Thoracic aorta (tissue), 2 donors: Measurements from ENCODE around the gene ZBTB42. TPM values are rescaled to one million over a fixed set of nuclear protein-coding genes. Genes with fewer than 3 reads are reported as not detected.

ENCODE experiments used
- ATAC-seq: fragments of 150-250 bp; one replicate; pipeline ENCODE4 v1.8.0; 2017; ENCODE audit warnings: low read depth; ENCODE audit not compliant: insufficient number of reproducible peaks, low FRiP score
- DNase-seq: peaks from one replicate; pipeline ENCODE4 v3.0.0-alpha.2; 2020; ENCODE audit warnings: low spot score
- H3K27ac ChIP-seq, 2 donors: fragments of 200-600 bp; sonication (generic); 1 replicate in 1 of 2; 2 replicates in 1 of 2; pipeline ENCODE4 v1.5.1; 2016; ENCODE audit warnings: mild to moderate bottlenecking in 2 of 2, moderate library complexity in 2 of 2
- H3K27me3 ChIP-seq: fragments of 200-600 bp; sonication (generic); replicated peaks from 2 replicates; pipeline ENCODE4 v1.6.0; 2016; ENCODE audit warnings: mild to moderate bottlenecking; ENCODE audit not compliant: insufficient read depth
- H3K36me3 ChIP-seq: fragments of 200-600 bp; sonication (generic); one replicate; pipeline ENCODE4 v1.5.1; 2016
- H3K4me1 ChIP-seq, 2 donors: fragments of 200-600 bp; sonication (generic); 1 replicate in 1 of 2; 2 replicates in 1 of 2; pipeline versions ENCODE4 v1.5.1 to v1.6.0; 2016; ENCODE audit warnings: low read depth in 2 of 2, mild to moderate bottlenecking in 1 of 2; ENCODE audit not compliant: control insufficient read depth in 1 of 2
- H3K4me3 ChIP-seq: fragments of 200-600 bp; sonication (generic); 2 replicates; pipeline ENCODE4 v1.5.1; 2016; ENCODE audit warnings: mild to moderate bottlenecking
- H3K9me3 ChIP-seq: fragments of 200-600 bp; sonication (generic); 2 replicates; pipeline ENCODE4 v1.5.1; 2016
- total RNA-seq, 2 donors: library from RNA; depleted of rRNA; stranded (reverse); fragments of >200 nt; gene quantifications; one replicate each; pipeline versions ENCODE4 v1.1.0 to v1.2.3, GENCODE V29; 2016
- TF ChIP-seq, protein P1 (sequence below): fragments of 200-600 bp; sonication (generic); IDR thresholded peaks from one replicate; pipeline ENCODE4 v1.5.1; 2019; ENCODE audit warnings: antibody characterized with exemption

Gene ZBTB42
- total RNA-seq, 2 donors from 2014 or later = 3.2 to 4.4 TPM

DNA sequence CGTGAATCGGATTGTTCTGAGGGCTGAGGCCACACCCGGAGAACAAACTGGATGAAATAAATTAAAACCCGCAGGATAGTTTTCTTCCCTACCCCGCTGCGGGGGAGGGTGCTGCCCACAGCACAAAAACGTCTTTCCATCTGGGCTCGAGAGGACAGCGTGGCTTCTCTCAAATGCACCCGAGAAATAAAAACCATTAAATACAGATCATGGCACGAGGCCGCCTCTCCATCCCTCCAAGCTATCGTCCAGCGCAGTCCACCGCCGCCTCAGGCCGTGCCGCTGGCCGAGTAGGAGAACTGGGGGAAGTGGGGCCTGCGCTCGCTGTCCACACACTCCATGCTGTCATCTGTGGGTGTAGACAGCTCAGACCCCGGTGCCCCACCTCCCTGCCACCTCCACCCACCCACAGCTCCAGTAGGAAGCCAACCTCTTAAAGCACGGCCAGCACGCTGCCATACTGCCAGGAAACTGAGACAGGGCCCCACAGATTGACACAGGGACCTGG is 30.8 kb upstream of the ZBTB42 start:
- H3K27me3 ChIP-seq = no peaks in the 10 kb centered on the region
- H3K27ac ChIP-seq = no peak overlapping the region
- H3K4me3 ChIP-seq = no peak overlapping the region
- TF ChIP-seq, protein P1, sequence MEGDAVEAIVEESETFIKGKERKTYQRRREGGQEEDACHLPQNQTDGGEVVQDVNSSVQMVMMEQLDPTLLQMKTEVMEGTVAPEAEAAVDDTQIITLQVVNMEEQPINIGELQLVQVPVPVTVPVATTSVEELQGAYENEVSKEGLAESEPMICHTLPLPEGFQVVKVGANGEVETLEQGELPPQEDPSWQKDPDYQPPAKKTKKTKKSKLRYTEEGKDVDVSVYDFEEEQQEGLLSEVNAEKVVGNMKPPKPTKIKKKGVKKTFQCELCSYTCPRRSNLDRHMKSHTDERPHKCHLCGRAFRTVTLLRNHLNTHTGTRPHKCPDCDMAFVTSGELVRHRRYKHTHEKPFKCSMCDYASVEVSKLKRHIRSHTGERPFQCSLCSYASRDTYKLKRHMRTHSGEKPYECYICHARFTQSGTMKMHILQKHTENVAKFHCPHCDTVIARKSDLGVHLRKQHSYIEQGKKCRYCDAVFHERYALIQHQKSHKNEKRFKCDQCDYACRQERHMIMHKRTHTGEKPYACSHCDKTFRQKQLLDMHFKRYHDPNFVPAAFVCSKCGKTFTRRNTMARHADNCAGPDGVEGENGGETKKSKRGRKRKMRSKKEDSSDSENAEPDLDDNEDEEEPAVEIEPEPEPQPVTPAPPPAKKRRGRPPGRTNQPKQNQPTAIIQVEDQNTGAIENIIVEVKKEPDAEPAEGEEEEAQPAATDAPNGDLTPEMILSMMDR = no peak
- H3K9me3 ChIP-seq = no peaks in the 10 kb centered on the region
- H3K36me3 ChIP-seq = peaks cover 30% of the 10 kb centered on the region
- no peak for DNase-seq
- H3K4me1 ChIP-seq = no peaks in the 10 kb centered on the region
- no peak for ATAC-seq

DNA sequence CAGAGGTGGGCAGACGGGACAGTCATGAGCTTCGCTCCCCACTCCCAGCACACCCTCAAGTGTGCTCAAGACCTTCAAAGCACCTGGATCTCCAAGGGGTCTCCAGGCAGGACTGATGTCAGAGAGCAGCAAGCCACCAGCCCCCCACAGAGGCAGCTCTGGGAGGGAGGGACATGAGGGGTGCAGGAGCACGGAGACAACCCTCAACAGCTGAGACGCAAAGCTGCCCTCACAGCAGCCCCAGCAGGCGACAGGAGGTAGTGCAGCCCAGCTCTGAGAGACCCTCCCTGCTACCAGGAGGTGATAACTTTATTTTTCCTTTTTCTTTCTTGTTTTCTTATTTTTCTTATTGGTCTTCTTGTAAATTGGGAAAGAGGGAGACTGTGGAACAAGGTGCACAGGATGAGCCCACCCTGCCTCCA is 30.0 kb upstream of the ZBTB42 start:
- Histone ChIP-seq H3K36me3 (peaks cover 38% of the 10 kb centered on the region), H3K4me3 (no peak overlapping the region), H3K27me3 (no peaks in the 10 kb centered on the region), H3K27ac (no peak overlapping the region), H3K9me3 (no peaks in the 10 kb centered on the region), H3K4me1 (no peaks in the 10 kb centered on the region)
- DNase-seq = no peak
- TF ChIP-seq, protein P1 = peak; percentile 58
- ATAC-seq = no peak

DNA sequence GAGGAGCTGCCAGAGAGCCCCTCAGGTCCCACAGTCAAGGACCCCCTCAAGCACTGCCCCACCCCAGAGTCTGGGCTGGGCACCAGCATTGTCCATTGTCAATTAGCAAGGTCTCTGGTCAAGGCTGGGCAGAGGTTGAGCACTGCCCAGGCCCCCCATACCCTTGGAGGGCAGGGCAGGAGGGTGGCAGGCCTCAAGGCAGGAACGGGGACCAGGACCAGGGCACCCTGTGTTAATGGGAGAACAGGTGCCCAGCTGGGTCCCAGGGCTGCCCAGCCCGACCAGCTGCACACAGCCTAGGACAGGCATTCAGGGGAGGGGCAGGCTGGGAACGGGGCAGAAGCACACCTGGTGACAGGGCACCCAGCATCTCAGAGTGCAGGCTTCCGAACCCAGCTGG is 29.5 kb upstream of the ZBTB42 start:
- H3K4me1 ChIP-seq = no peaks in the 10 kb centered on the region
- ATAC-seq (no peak), DNase-seq (no peak)
- no peak overlapping the region for H3K4me3 ChIP-seq
- peaks cover 42% of the 10 kb centered on the region for H3K36me3 ChIP-seq
- TF ChIP-seq, protein P1 = no peak
- H3K9me3 ChIP-seq = no peaks in the 10 kb centered on the region
- no peak overlapping the region for H3K27ac ChIP-seq
- no peaks in the 10 kb centered on the region for H3K27me3 ChIP-seq

DNA sequence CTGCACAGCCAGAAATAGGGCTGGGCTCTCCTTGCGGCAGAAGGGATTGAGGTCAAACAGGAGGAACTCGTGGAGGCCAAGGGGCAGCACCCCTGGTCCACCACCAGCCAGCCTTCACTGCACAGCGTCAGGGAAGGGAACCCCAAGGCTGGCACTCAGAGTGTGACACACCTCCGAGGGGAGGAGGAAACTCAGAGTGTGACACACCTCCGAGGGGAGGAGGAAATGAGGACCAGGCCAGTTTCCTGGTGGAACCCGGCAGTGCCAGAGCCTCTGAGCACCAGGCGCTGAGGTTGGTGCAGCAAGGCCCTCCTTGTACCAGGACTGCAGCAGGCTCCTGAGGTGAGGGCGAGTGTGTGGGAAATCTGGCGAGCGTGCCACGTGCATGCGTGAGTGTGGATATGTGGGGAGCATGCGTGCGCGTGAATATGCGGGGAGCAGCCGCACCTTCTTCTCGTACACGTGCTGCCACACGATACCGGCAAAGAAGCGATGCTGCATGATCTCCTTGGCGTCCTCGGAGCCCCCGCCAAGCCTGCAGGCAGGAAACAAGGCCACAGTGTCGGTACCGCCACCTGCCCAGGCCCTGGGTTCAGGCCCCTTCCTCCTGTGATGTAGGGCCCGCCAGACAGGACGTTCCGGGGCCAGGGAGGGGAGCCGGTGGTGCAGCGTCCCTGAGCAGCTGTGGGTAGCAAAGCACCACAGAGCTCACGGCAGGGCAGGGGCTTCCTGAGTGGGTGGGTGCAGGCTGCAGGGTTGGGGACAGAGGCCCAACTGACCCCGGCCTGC is 28.8 kb upstream of the ZBTB42 start:
- Histone ChIP-seq H3K4me3 (no peak overlapping the region), H3K9me3 (no peaks in the 10 kb centered on the region), H3K36me3 (peaks cover 43% of the 10 kb centered on the region), H3K4me1 (no peaks in the 10 kb centered on the region), H3K27me3 (no peaks in the 10 kb centered on the region), H3K27ac (no peak overlapping the region)
- no peak for DNase-seq
- no peak for ATAC-seq
- TF ChIP-seq, protein P1 = no peak

DNA sequence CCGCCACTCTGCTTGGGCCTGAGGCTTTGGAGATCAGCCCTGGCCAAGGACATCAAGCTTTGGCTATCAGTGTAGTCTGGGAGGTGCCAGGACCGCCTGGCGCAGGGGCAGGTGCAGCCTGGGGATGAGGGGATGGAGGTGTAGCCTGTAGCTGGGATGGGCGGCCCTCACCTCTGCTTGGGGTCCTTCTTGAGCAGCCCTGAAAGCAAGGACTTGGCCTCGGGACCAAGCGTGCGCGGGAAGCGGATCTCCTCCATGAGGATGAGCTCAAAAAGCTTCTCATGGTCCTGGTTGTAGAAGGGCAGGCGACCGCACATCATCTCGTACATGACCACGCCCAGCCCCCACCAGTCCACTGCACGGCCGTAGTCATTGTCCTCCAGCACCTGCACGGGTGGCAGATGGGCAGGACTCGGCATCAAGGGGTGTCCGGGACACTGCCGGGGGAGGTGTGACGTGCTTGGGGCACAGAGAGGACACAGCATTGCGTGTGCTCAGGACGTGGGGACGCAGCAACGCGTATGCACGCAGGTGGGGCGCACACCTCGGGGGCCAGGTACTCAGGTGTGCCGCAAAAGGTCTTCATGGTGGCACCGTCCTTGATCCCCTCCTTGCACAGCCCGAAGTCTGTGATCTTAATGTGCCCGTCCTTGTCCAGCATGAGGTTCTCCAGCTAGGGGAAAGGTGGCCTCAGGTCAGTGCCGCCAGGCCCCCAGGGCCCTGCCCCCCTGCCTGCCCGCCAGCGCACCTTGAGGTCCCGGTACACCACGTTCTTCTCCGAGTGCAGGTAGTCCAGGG is 28.0 kb upstream of the ZBTB42 start:
- Histone ChIP-seq H3K4me3 (no peak overlapping the region), H3K36me3 (peaks cover 43% of the 10 kb centered on the region), H3K4me1 (no peaks in the 10 kb centered on the region), H3K27ac (no peak overlapping the region), H3K9me3 (no peaks in the 10 kb centered on the region), H3K27me3 (no peaks in the 10 kb centered on the region)
- ATAC-seq (no peak), DNase-seq (no peak)
- TF ChIP-seq, protein P1 = no peak
